ENCODE measurements around the gene CDCA3.

- TF ChIP-seq, protein P1, sequence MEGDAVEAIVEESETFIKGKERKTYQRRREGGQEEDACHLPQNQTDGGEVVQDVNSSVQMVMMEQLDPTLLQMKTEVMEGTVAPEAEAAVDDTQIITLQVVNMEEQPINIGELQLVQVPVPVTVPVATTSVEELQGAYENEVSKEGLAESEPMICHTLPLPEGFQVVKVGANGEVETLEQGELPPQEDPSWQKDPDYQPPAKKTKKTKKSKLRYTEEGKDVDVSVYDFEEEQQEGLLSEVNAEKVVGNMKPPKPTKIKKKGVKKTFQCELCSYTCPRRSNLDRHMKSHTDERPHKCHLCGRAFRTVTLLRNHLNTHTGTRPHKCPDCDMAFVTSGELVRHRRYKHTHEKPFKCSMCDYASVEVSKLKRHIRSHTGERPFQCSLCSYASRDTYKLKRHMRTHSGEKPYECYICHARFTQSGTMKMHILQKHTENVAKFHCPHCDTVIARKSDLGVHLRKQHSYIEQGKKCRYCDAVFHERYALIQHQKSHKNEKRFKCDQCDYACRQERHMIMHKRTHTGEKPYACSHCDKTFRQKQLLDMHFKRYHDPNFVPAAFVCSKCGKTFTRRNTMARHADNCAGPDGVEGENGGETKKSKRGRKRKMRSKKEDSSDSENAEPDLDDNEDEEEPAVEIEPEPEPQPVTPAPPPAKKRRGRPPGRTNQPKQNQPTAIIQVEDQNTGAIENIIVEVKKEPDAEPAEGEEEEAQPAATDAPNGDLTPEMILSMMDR (IDR thresholded peaks at IDR 0.05), result no peak
- TF ChIP-seq POLR2A (IDR thresholded peaks at IDR 0.05), result no peak
- no peak for TF ChIP-seq EP300 (IDR thresholded peaks at IDR 0.05)
- TF ChIP-seq POLR2AphosphoS5 (IDR thresholded peaks at IDR 0.05), result no peak
These were observed 26.1 kb downstream of the CDCA3 start for GRCh38 chr12:6824901-6825381.

All from upper lobe of left lung (tissue), 4 donors.